Mucosa of rectum (tissue), 2 donors: ENCODE measurements around the gene TPM3.
A peak's percentile ranks its signal among the peaks of the same experiment; 100 is the strongest.

Source experiments
- H3K27ac ChIP-seq, 2 donors: one replicate each; pipeline ENCODE4 v1.7.0; 2013; ENCODE audit warnings: inconsistent platforms in 2 of 2, low read depth in 2 of 2, low read length in 2 of 2
- H3K27me3 ChIP-seq, 2 donors: one replicate each; pipeline ENCODE4 v1.7.0; 2013; ENCODE audit warnings: low read length in 2 of 2; ENCODE audit not compliant: control insufficient read depth in 2 of 2, insufficient read depth in 2 of 2
- H3K36me3 ChIP-seq, 2 donors: one replicate each; pipeline ENCODE4 v1.7.0; 2013; ENCODE audit warnings: low read length in 2 of 2; ENCODE audit not compliant: control insufficient read depth in 2 of 2, insufficient read depth in 2 of 2
- H3K4me1 ChIP-seq, 2 donors: one replicate each; pipeline ENCODE4 v1.7.0; 2013; ENCODE audit warnings: low read length in 2 of 2, mild to moderate bottlenecking in 1 of 2; ENCODE audit not compliant: control insufficient read depth in 2 of 2, insufficient read depth in 2 of 2
- H3K4me3 ChIP-seq, 2 donors: one replicate each; pipeline ENCODE4 v1.7.0; 2013; ENCODE audit warnings: low read length in 2 of 2
- H3K9ac ChIP-seq, 2 donors: one replicate each; pipeline ENCODE4 v1.7.0; 2013; ENCODE audit warnings: low read length in 2 of 2, low read depth in 1 of 2, mild to moderate bottlenecking in 1 of 2
- H3K9me3 ChIP-seq, 2 donors: one replicate each; pipeline ENCODE4 v1.7.0; 2013; ENCODE audit warnings: low read length in 2 of 2; ENCODE audit not compliant: control insufficient read depth in 2 of 2
- donor health status: healthy.
- donor health status: Normal muscosa, but diverticular disease.

Gene TPM3

DNA sequence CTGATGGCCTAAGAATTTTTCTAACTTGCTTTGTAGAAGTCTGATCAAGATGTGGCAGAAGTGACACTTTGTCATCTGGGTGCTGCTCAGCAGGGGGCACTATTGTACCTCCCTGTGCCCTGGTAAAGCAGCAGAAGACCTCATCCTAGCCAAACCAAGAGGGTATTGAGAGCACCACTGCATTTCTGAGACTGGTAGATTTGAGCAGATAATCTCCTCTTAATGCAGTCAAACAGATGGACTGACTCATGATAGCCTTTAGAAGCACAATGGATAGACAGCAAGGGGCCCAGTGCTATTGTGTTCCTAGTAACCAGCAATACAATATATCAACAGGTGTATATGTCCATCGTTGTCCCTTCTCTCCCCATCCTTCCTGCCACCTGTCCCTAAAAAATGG is 5.7 kb downstream of the TPM3 start:
- no peaks in the 10 kb centered on the region for H3K9me3 ChIP-seq
- peaks cover 12% of the 10 kb centered on the region in 2 donors for H3K4me1 ChIP-seq
- no peak overlapping the region for H3K9ac ChIP-seq
- H3K27ac ChIP-seq = no peak overlapping the region
- no peak overlapping the region for H3K4me3 ChIP-seq
- no peaks in the 10 kb centered on the region for H3K36me3 ChIP-seq
- H3K27me3 ChIP-seq = peaks cover 0 to 2% of the 10 kb centered on the region in 2 donors

GRCh38 chr1:154183046-154183915 is 8.6 kb downstream of the TPM3 start:
- H3K27me3 ChIP-seq = no peaks in the 10 kb centered on the region
- H3K9me3 ChIP-seq = no peaks in the 10 kb centered on the region

DNA sequence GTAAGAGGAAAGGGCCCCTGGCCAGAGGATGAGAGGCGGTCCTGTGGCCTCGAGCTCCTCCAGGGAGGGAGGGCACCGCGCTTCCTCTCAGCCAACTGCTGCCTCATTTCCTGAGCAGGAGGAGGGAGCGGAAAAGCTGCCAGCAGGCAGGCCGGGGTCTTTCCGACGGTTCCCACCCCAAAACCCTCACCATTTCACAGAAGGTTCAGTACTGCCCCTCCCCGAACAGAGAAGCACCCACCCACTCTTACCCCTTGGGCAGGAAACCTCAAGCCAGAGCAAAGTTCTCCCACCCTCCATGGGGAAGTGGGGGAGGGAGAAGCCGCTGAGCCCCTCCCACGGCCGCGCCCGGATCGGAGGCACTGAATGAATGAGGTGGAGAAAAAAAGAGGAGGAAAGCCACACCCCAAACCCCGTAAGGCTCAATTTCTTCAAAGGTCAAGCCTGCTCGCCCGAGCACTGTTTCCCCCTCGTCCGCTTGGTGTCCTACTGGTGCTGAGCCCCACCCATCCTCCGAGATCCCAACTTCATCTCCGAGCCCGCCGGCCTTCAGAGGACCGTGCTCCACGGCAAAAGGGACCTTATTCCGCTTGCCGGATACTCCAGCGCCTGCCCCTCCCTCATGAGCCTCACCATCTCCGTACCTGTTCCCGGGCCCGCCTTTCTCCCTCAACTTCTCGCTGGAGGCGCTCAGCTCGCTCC is 9.4 kb downstream of the TPM3 start:
- no peaks in the 10 kb centered on the region for H3K27me3 ChIP-seq
- peak overlapping the region; percentile 89 to 98 for H3K9ac ChIP-seq
- peaks cover 46% of the 10 kb centered on the region in 2 donors for H3K4me1 ChIP-seq
- H3K9me3 ChIP-seq = no peaks in the 10 kb centered on the region
- peak overlapping the region; percentile 94 to 98 for H3K4me3 ChIP-seq
- H3K27ac ChIP-seq = peak overlapping the region; percentile 91 to 99
- peaks cover 0 to 7% of the 10 kb centered on the region in 2 donors for H3K36me3 ChIP-seq

More at GRCh38 chr1:154183046-154183915, 8.6 kb downstream of the TPM3 start:
- H3K9ac ChIP-seq = peak overlapping the region; percentile 89 to 98
- peak overlapping the region; percentile 94 to 98 for H3K4me3 ChIP-seq
- H3K27ac ChIP-seq = peak overlapping the region; percentile 91 to 99
- H3K36me3 ChIP-seq = peaks cover 0 to 7% of the 10 kb centered on the region in 2 donors
- H3K4me1 ChIP-seq = peaks cover 38 to 39% of the 10 kb centered on the region in 2 donors

GRCh38 chr1:154181944-154182343 is 10.0 kb downstream of the TPM3 start:
- H3K9ac ChIP-seq = peak overlapping the region; percentile 89 to 98
- H3K27ac ChIP-seq = peak overlapping the region; percentile 91 to 99
- no peaks in the 10 kb centered on the region for H3K9me3 ChIP-seq
- peaks cover 50 to 51% of the 10 kb centered on the region in 2 donors for H3K4me1 ChIP-seq
- peaks cover 0 to 7% of the 10 kb centered on the region in 2 donors for H3K36me3 ChIP-seq
- H3K27me3 ChIP-seq = no peaks in the 10 kb centered on the region
- H3K4me3 ChIP-seq = peak overlapping the region; percentile 94 to 98

DNA sequence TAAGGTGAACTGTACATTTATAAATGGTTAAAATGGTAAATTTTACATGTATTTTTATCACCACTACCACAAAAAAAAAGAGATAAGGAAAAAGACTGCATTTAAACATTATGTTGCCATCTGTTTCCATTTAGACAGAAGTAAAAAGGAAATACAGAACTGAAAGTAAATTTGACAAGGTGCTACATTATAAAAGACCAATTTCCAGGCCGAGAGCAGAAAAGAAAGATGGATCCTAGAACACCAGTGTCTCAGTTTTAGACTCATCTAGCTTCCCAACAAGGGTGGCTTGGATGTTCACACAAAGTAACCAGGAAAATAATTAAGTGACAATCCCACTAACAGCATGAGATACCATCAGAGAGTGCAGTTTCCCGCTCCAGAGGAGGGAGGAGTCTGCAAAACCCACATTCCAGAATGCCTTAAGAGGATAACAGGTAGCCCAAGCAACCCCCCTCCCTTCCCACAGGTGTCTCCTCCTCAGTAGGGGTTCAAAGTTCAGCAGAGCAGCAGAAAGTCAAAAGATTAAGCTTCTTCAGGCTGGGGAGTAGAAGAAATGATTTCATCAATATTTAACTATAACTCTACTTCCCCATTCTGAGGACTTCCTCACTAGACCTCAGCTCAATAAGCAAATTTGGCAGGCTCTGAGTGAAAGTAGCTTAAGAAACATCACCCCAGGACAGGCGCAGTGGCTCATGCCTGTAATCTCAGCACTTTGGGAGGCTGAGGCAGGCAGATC is 11.8 kb downstream of the TPM3 start:
- Histone ChIP-seq H3K27me3 (no peaks in the 10 kb centered on the region), H3K36me3 (peaks cover 7 to 15% of the 10 kb centered on the region in 2 donors), H3K27ac (peak overlapping the region; percentile 18 to 99), H3K9me3 (no peaks in the 10 kb centered on the region), H3K4me1 (peaks cover 59 to 61% of the 10 kb centered on the region in 2 donors), H3K4me3 (peak overlapping the region in 1 of 2 donors; percentile 98), H3K9ac (peak overlapping the region; percentile 28 to 34)

- H3K9me3 ChIP-seq = no peaks in the 10 kb centered on the region
- peak overlapping the region; percentile 10 to 98 for H3K4me3 ChIP-seq
- peak overlapping the region; percentile 15 to 36 for H3K9ac ChIP-seq
- no peaks in the 10 kb centered on the region for H3K27me3 ChIP-seq
- peaks cover 13 to 21% of the 10 kb centered on the region in 2 donors for H3K36me3 ChIP-seq
- peaks cover 59 to 61% of the 10 kb centered on the region in 2 donors for H3K4me1 ChIP-seq
- peak overlapping the region; percentile 72 to 99 for H3K27ac ChIP-seq
Measured at GRCh38 chr1:154178911-154179811, 12.7 kb downstream of the TPM3 start.

DNA sequence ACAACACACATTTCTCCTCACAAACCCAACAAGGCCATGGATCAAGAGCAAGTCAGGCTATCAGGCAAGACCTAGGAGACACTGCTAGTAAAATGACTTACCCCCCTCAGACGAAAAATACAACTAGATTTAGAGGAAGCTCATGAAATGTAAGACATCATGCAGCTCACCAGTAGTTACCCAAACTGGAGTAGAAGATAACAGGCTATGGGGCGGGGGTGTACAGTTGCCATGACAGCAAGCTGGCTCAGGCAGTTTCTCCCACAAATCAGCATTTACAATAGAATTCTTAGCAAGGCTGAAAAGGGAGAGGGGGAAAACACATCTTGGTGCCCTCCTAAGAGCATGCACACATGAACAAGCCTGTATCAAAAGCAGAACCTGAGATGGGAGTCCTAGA is 13.9 kb downstream of the TPM3 start:
- peak overlapping the region in 1 of 2 donors; percentile 20 for H3K4me3 ChIP-seq
- H3K36me3 ChIP-seq = peaks cover 13 to 24% of the 10 kb centered on the region in 2 donors
- no peaks in the 10 kb centered on the region for H3K9me3 ChIP-seq
- no peak overlapping the region for H3K27ac ChIP-seq
- H3K27me3 ChIP-seq = no peaks in the 10 kb centered on the region
- H3K9ac ChIP-seq = no peak overlapping the region
- peaks cover 53 to 55% of the 10 kb centered on the region in 2 donors for H3K4me1 ChIP-seq

GRCh38 chr1:154176337-154176736 is 15.6 kb downstream of the TPM3 start:
- Histone ChIP-seq H3K27me3 (no peaks in the 10 kb centered on the region), H3K9ac (no peak overlapping the region), H3K27ac (peak overlapping the region; percentile 64 to 70), H3K36me3 (peaks cover 30 to 40% of the 10 kb centered on the region in 2 donors), H3K4me1 (peaks cover 48 to 50% of the 10 kb centered on the region in 2 donors), H3K4me3 (peak overlapping the region in 1 of 2 donors; percentile 37), H3K9me3 (no peaks in the 10 kb centered on the region)

DNA sequence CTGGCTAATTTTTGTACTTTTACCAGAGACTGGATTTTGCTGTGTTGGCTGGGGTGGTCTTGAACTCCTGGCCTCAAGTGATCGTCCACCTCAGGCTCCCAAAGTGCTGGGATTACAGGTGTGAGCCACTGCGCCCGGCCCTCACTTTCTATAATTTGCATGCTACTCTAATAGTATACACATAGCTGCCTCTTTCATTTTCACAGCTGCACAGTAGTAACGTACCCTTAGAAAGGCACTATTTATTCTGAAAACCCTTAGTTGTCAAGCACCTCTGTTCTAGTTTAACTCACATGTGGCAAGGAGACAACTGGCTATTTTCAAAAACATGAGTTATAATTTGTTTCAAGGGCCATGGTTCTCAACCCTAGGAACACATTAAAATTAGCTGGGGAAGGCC is 17.2 kb downstream of the TPM3 start:
- H3K36me3 ChIP-seq = peaks cover 46 to 55% of the 10 kb centered on the region in 2 donors
- H3K4me3 ChIP-seq = no peak overlapping the region

More for the DNA sequence above, 17.2 kb downstream of the TPM3 start:
- no peak overlapping the region for H3K27ac ChIP-seq
- H3K27me3 ChIP-seq = no peaks in the 10 kb centered on the region
- peaks cover 33 to 36% of the 10 kb centered on the region in 2 donors for H3K4me1 ChIP-seq
- H3K9me3 ChIP-seq = no peaks in the 10 kb centered on the region
- H3K9ac ChIP-seq = no peak overlapping the region
